KMS-11 (cell line): ENCODE measurements around the gene UGT2A2.

Experiments used
- H2AFZ ChIP-seq: fragments of 200-600 bp; sonication (generic); 2 replicates; pipeline ENCODE4 v1.6.1; 2016; ENCODE audit warnings: antibody characterized with exemption, mixed run types, low read depth
- H3K27ac ChIP-seq: fragments of 200-600 bp; sonication (generic); 2 replicates; pipeline ENCODE4 v1.6.1; 2016; ENCODE audit warnings: mild to moderate bottlenecking, mixed run types
- H3K27me3 ChIP-seq: fragments of 200-600 bp; sonication (generic); 2 replicates; pipeline ENCODE4 v1.6.1; 2017; ENCODE audit warnings: mild to moderate bottlenecking, low read depth, mixed run types, moderate library complexity; ENCODE audit not compliant: insufficient read depth
- H3K36me3 ChIP-seq: fragments of 200-600 bp; sonication (generic); 2 replicates; pipeline ENCODE4 v1.6.1; 2017; ENCODE audit warnings: mild to moderate bottlenecking, mixed run types; ENCODE audit not compliant: insufficient read depth
- H3K4me1 ChIP-seq: fragments of 200-600 bp; sonication (generic); 2 replicates; pipeline ENCODE4 v1.6.1; 2016; ENCODE audit warnings: mild to moderate bottlenecking, low read depth, mixed run types; ENCODE audit not compliant: poor library complexity, severe bottlenecking
- H3K4me2 ChIP-seq: fragments of 200-600 bp; sonication (generic); 2 replicates; pipeline ENCODE4 v1.7.0; 2016; ENCODE audit warnings: mild to moderate bottlenecking, mixed run types
- H3K4me3 ChIP-seq: fragments of 200-600 bp; sonication (generic); IDR thresholded peaks from 2 replicates; pipeline ENCODE4 v1.6.1; 2017; ENCODE audit warnings: low read depth, low read length, mixed read lengths; ENCODE audit not compliant: insufficient read depth
- H3K79me2 ChIP-seq: fragments of 200-600 bp; sonication (generic); 2 replicates; pipeline ENCODE4 v1.6.1; 2016; ENCODE audit warnings: low read depth, mixed run types; ENCODE audit not compliant: insufficient read depth
- H3K9ac ChIP-seq: fragments of 200-600 bp; sonication (generic); 2 replicates; pipeline ENCODE4 v1.6.1; 2016; ENCODE audit warnings: mild to moderate bottlenecking, mixed run types
- H4K20me1 ChIP-seq: fragments of 200-600 bp; sonication (generic); 2 replicates; pipeline ENCODE4 v1.6.1; 2016; ENCODE audit warnings: mild to moderate bottlenecking, mixed run types; ENCODE audit not compliant: insufficient read depth
- TF ChIP-seq, protein P1 (sequence below): fragments of 200-600 bp; sonication (generic); conservative IDR thresholded peaks from 2 replicates; pipeline ENCODE4 v1.6.1; 2017; ENCODE audit warnings: low read depth, mild to moderate bottlenecking, antibody characterized with exemption, low read length, moderate library complexity, mixed read lengths

UGT2A2 gene

GRCh38 chr4:69658133-69658532 lies 18.7 kb upstream of the UGT2A2 start:
- H2AFZ ChIP-seq = no peak overlapping the region
- H4K20me1 ChIP-seq = no peaks in the 10 kb centered on the region
- no peak overlapping the region for H3K4me2 ChIP-seq
- TF ChIP-seq, protein P1, sequence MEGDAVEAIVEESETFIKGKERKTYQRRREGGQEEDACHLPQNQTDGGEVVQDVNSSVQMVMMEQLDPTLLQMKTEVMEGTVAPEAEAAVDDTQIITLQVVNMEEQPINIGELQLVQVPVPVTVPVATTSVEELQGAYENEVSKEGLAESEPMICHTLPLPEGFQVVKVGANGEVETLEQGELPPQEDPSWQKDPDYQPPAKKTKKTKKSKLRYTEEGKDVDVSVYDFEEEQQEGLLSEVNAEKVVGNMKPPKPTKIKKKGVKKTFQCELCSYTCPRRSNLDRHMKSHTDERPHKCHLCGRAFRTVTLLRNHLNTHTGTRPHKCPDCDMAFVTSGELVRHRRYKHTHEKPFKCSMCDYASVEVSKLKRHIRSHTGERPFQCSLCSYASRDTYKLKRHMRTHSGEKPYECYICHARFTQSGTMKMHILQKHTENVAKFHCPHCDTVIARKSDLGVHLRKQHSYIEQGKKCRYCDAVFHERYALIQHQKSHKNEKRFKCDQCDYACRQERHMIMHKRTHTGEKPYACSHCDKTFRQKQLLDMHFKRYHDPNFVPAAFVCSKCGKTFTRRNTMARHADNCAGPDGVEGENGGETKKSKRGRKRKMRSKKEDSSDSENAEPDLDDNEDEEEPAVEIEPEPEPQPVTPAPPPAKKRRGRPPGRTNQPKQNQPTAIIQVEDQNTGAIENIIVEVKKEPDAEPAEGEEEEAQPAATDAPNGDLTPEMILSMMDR = no peak
- no peaks in the 10 kb centered on the region for H3K27me3 ChIP-seq
- H3K4me3 ChIP-seq = no peak overlapping the region
- no peaks in the 10 kb centered on the region for H3K36me3 ChIP-seq
- H3K79me2 ChIP-seq = no peaks in the 10 kb centered on the region
- H3K4me1 ChIP-seq = no peaks in the 10 kb centered on the region
- H3K9ac ChIP-seq = no peak overlapping the region
- no peak overlapping the region for H3K27ac ChIP-seq

- no peak overlapping the region for H3K27ac ChIP-seq
- TF ChIP-seq, protein P1 = no peak
- no peaks in the 10 kb centered on the region for H3K79me2 ChIP-seq
- H3K4me1 ChIP-seq = no peaks in the 10 kb centered on the region
- H2AFZ ChIP-seq = no peak overlapping the region
- H3K4me3 ChIP-seq = no peak overlapping the region
- no peaks in the 10 kb centered on the region for H3K36me3 ChIP-seq
- no peak overlapping the region for H3K4me2 ChIP-seq
- no peak overlapping the region for H3K9ac ChIP-seq
- H3K27me3 ChIP-seq = no peaks in the 10 kb centered on the region
- no peaks in the 10 kb centered on the region for H4K20me1 ChIP-seq
These were observed 17.3 kb upstream of the UGT2A2 start for GRCh38 chr4:69656653-69657158.

DNA sequence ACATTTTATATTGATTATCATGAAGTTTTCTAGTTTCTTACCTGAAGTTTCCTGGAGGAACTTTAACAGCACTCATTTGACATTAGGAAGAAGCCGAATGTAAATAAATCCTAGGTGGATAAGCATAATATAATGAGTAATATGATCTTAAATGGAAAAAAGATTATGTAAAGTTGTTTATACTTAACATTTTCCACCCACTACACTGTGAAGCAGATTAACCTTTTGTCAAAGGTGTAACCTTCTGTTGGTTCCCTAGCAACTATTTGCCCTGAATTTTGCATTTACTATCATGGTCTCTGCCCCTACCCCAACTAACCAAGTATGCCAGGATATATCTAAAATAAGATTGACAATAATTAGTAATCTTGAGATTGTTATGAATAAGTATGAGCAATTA lies 13.7 kb upstream of the UGT2A2 start, which contains the start of gene UGT2A1:
TSS of gene UGT2A1 (minus strand) at position 101 of the 400 bp plus-strand sequence. CDS start 5,603 bp downstream, outside the sequence.
- TF ChIP-seq, protein P1 = no peak
- H3K27me3 ChIP-seq = no peaks in the 10 kb centered on the region

GRCh38 chr4:69650872-69651271 lies 11.4 kb upstream of the UGT2A2 start:
- no peaks in the 10 kb centered on the region for H3K36me3 ChIP-seq
- no peak overlapping the region for H3K4me2 ChIP-seq
- H4K20me1 ChIP-seq = no peaks in the 10 kb centered on the region
- H3K9ac ChIP-seq = no peak overlapping the region
- no peak overlapping the region for H3K4me3 ChIP-seq
- H3K4me1 ChIP-seq = no peaks in the 10 kb centered on the region
- H3K79me2 ChIP-seq = no peaks in the 10 kb centered on the region
- H2AFZ ChIP-seq = no peak overlapping the region
- H3K27ac ChIP-seq = no peak overlapping the region
- TF ChIP-seq, protein P1 = no peak
- no peaks in the 10 kb centered on the region for H3K27me3 ChIP-seq

More for the DNA sequence above, 13.7 kb upstream of the UGT2A2 start, which contains the start of gene UGT2A1:
- no peaks in the 10 kb centered on the region for H3K79me2 ChIP-seq
- H3K9ac ChIP-seq = no peak within 1 kb of the TSS
- H4K20me1 ChIP-seq = no peaks in the 10 kb centered on the region
- no peak within 1 kb of the TSS for H3K4me3 ChIP-seq
- no peaks in the 10 kb centered on the region for H3K4me1 ChIP-seq
- no peak within 1 kb of the TSS for H2AFZ ChIP-seq
- no peak within 1 kb of the TSS for H3K4me2 ChIP-seq
- no peaks in the 10 kb centered on the region for H3K36me3 ChIP-seq
- no peak within 1 kb of the TSS for H3K27ac ChIP-seq
